ENCODE measurements around the gene PLA1A.

Gene PLA1A

DNA sequence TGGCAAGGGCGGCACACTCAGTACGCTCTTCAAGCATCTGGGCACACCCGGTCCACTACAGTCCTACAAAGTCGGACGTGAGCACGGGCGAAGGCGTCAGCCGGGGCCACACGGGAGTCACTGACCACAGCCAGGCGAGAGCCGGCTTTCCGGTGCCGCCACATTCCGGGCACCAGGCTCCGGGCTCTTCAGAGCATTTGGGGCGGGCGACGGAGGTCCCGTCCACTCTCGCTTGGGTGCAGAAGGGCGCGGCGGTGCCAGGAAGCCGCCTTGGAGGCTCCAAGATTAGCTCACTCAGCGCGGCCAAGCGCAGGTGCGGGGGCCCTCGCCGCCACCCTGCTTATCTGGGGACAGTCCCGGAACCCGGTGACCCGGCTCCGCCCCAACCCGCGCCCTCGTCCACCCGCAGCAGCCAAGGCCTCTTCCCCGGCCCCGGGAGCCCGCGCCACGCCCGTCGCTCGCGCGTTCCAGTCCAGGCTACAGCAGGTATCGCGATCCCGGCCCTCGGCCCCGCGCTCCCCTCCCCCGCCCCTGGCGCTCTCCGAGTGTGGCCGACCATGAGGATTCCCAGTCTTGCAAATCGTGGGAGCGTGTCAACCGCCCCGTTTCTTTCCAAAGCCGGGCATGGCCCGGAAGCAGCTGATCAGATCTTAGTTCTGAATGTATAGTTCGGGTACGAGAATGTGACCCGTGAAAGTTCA, 18.2 kb upstream of the PLA1A start, which contains the start of gene ADPRH:
Gene ADPRH, plus strand, starts transcription at position 127 of the 701 bp plus-strand sequence. CDS start 2,678 bp downstream, outside the sequence.
- Histone ChIP-seq H3K9me2 (replicated peaks; ENCODE audit: low read depth, low read length) (no peaks in the 10 kb centered on the region), H3K9me3 (ENCODE audit: insufficient read depth, low read depth, low read length) (no peaks in the 10 kb centered on the region), H3F3A (ENCODE audit: low read depth) (no peaks in the 10 kb centered on the region), H4K20me1 (ENCODE audit: insufficient read depth, low read length, poor library complexity, severe bottlenecking) (no peaks in the 10 kb centered on the region), H3K4me2 (ENCODE audit: low read depth, low read length, poor library complexity, severe bottlenecking) (peak within 1 kb of the TSS; percentile 7), H3K4me1 (ENCODE audit: insufficient read depth, low read length, poor library complexity, severe bottlenecking) (no peaks in the 10 kb centered on the region), H3K4me3 (ENCODE audit: low read length, poor library complexity, severe bottlenecking) (peak within 1 kb of the TSS; percentile 38), H3K79me2 (ENCODE audit: insufficient read depth, low read length) (no peaks in the 10 kb centered on the region), H3K36me3 (ENCODE audit: insufficient read depth, low read length) (no peaks in the 10 kb centered on the region), H3K27me3 (ENCODE audit: insufficient read depth, low read length, poor library complexity, severe bottlenecking) (peaks cover 6% of the 10 kb centered on the region), H2AFZ (ENCODE audit: low read length) (peak within 1 kb of the TSS; percentile 59), H3K9ac (ENCODE audit: low read depth, low read length, poor library complexity, severe bottlenecking) (no peak within 1 kb of the TSS)
- TF ChIP-seq EZH2phosphoT487 (IDR thresholded peaks at IDR 0.05; ENCODE audit: borderline replicate concordance), result no peak
- TF ChIP-seq, protein P1, sequence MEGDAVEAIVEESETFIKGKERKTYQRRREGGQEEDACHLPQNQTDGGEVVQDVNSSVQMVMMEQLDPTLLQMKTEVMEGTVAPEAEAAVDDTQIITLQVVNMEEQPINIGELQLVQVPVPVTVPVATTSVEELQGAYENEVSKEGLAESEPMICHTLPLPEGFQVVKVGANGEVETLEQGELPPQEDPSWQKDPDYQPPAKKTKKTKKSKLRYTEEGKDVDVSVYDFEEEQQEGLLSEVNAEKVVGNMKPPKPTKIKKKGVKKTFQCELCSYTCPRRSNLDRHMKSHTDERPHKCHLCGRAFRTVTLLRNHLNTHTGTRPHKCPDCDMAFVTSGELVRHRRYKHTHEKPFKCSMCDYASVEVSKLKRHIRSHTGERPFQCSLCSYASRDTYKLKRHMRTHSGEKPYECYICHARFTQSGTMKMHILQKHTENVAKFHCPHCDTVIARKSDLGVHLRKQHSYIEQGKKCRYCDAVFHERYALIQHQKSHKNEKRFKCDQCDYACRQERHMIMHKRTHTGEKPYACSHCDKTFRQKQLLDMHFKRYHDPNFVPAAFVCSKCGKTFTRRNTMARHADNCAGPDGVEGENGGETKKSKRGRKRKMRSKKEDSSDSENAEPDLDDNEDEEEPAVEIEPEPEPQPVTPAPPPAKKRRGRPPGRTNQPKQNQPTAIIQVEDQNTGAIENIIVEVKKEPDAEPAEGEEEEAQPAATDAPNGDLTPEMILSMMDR (conservative IDR thresholded peaks at IDR 0.05; ENCODE audit: low read length), result no peak

DNA sequence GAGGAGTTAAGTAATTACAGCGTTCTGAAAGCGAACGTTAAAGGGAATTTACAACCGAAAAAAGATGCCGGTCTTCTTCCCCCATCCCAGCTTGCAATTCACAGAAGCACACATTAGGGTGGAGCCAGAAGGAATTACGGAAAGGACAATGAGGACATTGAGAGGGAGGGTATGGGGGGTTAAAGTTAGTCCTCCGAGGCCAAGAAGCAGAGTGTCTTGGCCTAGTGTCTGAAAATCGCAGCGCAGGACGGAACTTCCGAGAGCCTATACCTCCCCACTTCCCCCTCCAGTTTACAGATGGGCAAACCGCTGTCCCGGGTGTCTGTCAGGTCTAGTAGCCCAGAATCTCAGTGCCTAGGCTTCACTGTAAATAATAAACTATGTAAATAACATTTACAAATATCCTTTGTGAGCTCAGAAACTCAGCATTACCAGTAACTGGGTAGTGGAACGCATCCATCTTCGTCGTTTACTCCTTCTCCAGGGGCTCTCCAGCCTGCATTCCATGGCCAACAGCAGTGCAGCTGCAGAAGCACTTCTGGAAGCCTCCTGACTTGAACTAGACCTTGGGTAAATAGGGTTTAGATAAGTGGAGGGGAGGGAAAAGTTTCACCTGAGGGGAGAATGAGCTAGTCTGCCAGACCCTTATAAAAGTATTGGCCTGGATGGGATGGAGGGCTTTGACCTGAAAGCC, 17.5 kb upstream of the PLA1A start:
- Histone ChIP-seq H3F3A (ENCODE audit: low read depth) (no peaks in the 10 kb centered on the region), H3K4me1 (ENCODE audit: insufficient read depth, low read length, poor library complexity, severe bottlenecking) (no peaks in the 10 kb centered on the region), H3K36me3 (ENCODE audit: insufficient read depth, low read length) (no peaks in the 10 kb centered on the region), H2AFZ (ENCODE audit: low read length) (peak overlapping the region; percentile 59), H3K27me3 (ENCODE audit: insufficient read depth, low read length, poor library complexity, severe bottlenecking) (peaks cover 6% of the 10 kb centered on the region), H3K9me3 (ENCODE audit: insufficient read depth, low read depth, low read length) (no peaks in the 10 kb centered on the region), H3K4me3 (ENCODE audit: low read length, poor library complexity, severe bottlenecking) (peak overlapping the region; percentile 38), H3K9me2 (replicated peaks; ENCODE audit: low read depth, low read length) (no peaks in the 10 kb centered on the region), H3K9ac (ENCODE audit: low read depth, low read length, poor library complexity, severe bottlenecking) (no peak overlapping the region), H4K20me1 (ENCODE audit: insufficient read depth, low read length, poor library complexity, severe bottlenecking) (no peaks in the 10 kb centered on the region), H3K4me2 (ENCODE audit: low read depth, low read length, poor library complexity, severe bottlenecking) (peak overlapping the region; percentile 7), H3K79me2 (ENCODE audit: insufficient read depth, low read length) (no peaks in the 10 kb centered on the region)
- TF ChIP-seq, protein P1 (conservative IDR thresholded peaks at IDR 0.05; ENCODE audit: low read length), result no peak

DNA sequence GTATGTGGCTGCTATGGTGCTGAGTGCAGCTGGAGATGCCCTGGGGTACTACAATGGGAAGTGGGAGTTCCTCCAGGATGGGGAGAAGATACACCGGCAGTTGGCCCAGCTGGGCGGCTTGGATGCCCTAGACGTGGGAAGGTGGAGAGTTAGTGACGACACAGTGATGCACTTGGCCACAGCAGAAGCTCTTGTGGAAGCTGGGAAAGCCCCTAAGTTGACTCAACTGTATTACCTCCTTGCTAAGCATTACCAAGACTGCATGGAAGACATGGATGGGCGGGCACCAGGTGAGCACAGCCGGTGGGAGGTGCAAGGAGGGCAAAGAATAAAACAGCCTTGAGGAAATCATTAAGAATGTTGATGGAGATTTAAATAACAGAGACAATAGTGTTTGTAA, 15.5 kb upstream of the PLA1A start:
- H3K27me3 ChIP-seq (ENCODE audit: insufficient read depth, low read length, poor library complexity, severe bottlenecking), result peaks cover 6% of the 10 kb centered on the region
- H3K79me2 ChIP-seq (ENCODE audit: insufficient read depth, low read length), result no peaks in the 10 kb centered on the region
- H2AFZ ChIP-seq (ENCODE audit: low read length), result no peak overlapping the region
- H3K36me3 ChIP-seq (ENCODE audit: insufficient read depth, low read length), result no peaks in the 10 kb centered on the region
- no peak overlapping the region for H3K9ac ChIP-seq (ENCODE audit: low read depth, low read length, poor library complexity, severe bottlenecking)
- no peaks in the 10 kb centered on the region for H4K20me1 ChIP-seq (ENCODE audit: insufficient read depth, low read length, poor library complexity, severe bottlenecking)
- no peaks in the 10 kb centered on the region for H3F3A ChIP-seq (ENCODE audit: low read depth)
- H3K4me1 ChIP-seq (ENCODE audit: insufficient read depth, low read length, poor library complexity, severe bottlenecking), result no peaks in the 10 kb centered on the region
- no peaks in the 10 kb centered on the region for H3K9me2 ChIP-seq (replicated peaks; ENCODE audit: low read depth, low read length)
- no peaks in the 10 kb centered on the region for H3K9me3 ChIP-seq (ENCODE audit: insufficient read depth, low read depth, low read length)
- no peak for TF ChIP-seq EZH2phosphoT487 (IDR thresholded peaks at IDR 0.05; ENCODE audit: borderline replicate concordance)
- TF ChIP-seq, protein P1 (conservative IDR thresholded peaks at IDR 0.05; ENCODE audit: low read length), result no peak
- H3K4me2 ChIP-seq (ENCODE audit: low read depth, low read length, poor library complexity, severe bottlenecking), result no peak overlapping the region
- no peak overlapping the region for H3K4me3 ChIP-seq (ENCODE audit: low read length, poor library complexity, severe bottlenecking)

Data from Loucy (cell line).